Stimulated activated CD8-positive, alpha-beta memory T cell treated with anti-CD3 and anti-CD28 coated beads, Interleukin-7, amount 100 ng/mL, for 48 hours (primary cell): ENCODE results near the gene PLCH1.

ENCODE experiments used
- DNase-seq, 2 donors: peaks; one replicate each; pipeline ENCODE4 v3.0.0-alpha.2; 2020; ENCODE audit warnings: low read depth in 1 of 2; ENCODE audit errors: extremely low read depth in 1 of 2

PLCH1 gene

GRCh38 chr3:155556531-155556930, 188.3 kb downstream of the PLCH1 start:
- DNase-seq: no peak

- no peak for DNase-seq
These were observed 189.3 kb downstream of the PLCH1 start for GRCh38 chr3:155555479-155556060.

- DNase-seq: no peak
These were observed 190.0 kb downstream of the PLCH1 start for GRCh38 chr3:155554777-155555451.

GRCh38 chr3:155553780-155554179, 191.1 kb downstream of the PLCH1 start:
- no peak for DNase-seq

GRCh38 chr3:155553326-155553725, 191.5 kb downstream of the PLCH1 start:
- DNase-seq: no peak

GRCh38 chr3:155550391-155550790, 194.5 kb downstream of the PLCH1 start:
- DNase-seq: no peak

- DNase-seq: no peak
These were observed 195.8 kb downstream of the PLCH1 start for GRCh38 chr3:155549087-155549486.

GRCh38 chr3:155548195-155548594, 196.7 kb downstream of the PLCH1 start:
- DNase-seq: no peak

- DNase-seq: no peak
These were observed 209.8 kb downstream of the PLCH1 start for GRCh38 chr3:155535098-155535497.

GRCh38 chr3:155528579-155528978, 216.3 kb downstream of the PLCH1 start:
- no peak for DNase-seq

GRCh38 chr3:155525324-155525833, 219.5 kb downstream of the PLCH1 start:
- no peak for DNase-seq

- no peak for DNase-seq
These were observed 224.4 kb downstream of the PLCH1 start for GRCh38 chr3:155520463-155520862.

- no peak for DNase-seq
These were observed 225.8 kb downstream of the PLCH1 start for GRCh38 chr3:155519078-155519477.

GRCh38 chr3:155517903-155518302, 227.0 kb downstream of the PLCH1 start:
- no peak for DNase-seq

- no peak for DNase-seq
These were observed 228.4 kb downstream of the PLCH1 start for GRCh38 chr3:155516439-155516838.

- no peak for DNase-seq
These were observed 232.0 kb downstream of the PLCH1 start for GRCh38 chr3:155512867-155513261.

GRCh38 chr3:155512175-155512866, 232.6 kb downstream of the PLCH1 start:
- DNase-seq: no peak

GRCh38 chr3:155504682-155505081, 240.2 kb downstream of the PLCH1 start:
- DNase-seq: no peak

- no peak for DNase-seq
These were observed 242.2 kb downstream of the PLCH1 start for GRCh38 chr3:155502630-155503029.

- DNase-seq: no peak
These were observed 244.6 kb downstream of the PLCH1 start for GRCh38 chr3:155500194-155500818.

- no peak for DNase-seq
These were observed 246.8 kb downstream of the PLCH1 start for GRCh38 chr3:155497930-155498647.
